Measurements from ENCODE around the gene NCBP2L. TPM values are rescaled to one million over a fixed set of nuclear protein-coding genes. Genes with fewer than 3 reads are reported as not detected.

Gene NCBP2L
- total RNA-seq, 1 donor from 2014 or later = not detected

DNA sequence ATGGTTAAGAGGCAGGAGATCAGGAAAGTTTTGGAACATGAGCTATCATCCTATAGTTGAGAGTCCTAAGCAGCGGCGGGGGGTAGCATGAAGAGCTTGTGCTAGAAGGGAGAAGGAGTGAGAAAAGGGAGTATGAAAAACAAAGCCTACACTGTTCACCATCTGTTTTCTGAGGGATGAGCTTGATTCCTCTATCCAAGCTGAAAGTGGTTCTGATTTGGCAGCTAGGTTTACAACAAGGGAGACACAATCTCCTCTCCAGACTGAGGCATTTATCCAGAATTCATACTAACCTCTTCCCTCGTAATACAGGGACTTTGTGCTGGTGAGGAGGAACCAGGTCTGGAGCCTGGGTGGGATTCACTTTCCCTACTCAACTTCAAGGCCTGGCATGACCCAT is 25.5 kb upstream of the NCBP2L start:
- DNase-seq (ENCODE audit: low spot score) = no peak

DNA sequence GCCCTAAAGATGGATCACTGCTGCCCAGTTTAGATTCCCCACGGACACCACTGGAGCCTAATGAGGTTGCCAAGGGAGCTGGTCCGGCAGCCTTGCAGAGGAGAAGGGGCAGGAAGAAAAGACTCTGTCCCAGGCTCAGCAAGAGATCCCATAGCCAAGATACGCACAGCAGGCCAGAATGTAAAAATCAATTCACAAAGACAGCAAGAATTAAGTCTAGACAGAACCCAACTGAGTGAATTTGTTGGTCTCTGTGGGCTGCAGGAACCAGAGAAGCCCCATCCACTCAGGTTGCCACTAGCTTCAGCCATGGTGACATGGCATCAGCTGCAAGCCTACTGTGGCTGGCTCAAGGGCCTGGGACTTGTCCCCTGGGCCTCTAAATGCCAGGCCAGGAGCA is 24.8 kb upstream of the NCBP2L start:
- no peak for DNase-seq (ENCODE audit: low spot score)

DNA sequence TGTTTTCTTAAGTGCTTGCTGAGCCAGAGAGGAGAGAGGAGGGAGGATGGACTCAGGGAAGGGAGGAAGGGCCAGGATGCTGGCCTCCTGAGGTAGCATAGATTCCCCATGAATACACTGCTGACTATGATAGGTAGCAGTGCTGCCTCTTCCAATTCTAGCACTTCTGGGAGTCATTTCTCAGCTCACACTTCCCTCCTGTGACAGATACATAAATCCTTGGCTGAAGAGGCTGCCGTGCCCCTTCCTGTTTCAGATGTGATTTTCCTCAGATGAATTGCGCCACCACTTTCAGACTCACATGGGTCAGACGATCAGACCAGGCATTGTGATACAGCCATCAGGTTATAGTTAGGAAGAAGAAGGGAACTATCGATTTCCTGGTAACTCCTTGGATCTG is 24.3 kb upstream of the NCBP2L start:
- DNase-seq (ENCODE audit: low spot score) = no peak

GRCh38 chrX:107755721-107756120 is 21.8 kb upstream of the NCBP2L start:
- DNase-seq (ENCODE audit: low spot score) = no peak

DNA sequence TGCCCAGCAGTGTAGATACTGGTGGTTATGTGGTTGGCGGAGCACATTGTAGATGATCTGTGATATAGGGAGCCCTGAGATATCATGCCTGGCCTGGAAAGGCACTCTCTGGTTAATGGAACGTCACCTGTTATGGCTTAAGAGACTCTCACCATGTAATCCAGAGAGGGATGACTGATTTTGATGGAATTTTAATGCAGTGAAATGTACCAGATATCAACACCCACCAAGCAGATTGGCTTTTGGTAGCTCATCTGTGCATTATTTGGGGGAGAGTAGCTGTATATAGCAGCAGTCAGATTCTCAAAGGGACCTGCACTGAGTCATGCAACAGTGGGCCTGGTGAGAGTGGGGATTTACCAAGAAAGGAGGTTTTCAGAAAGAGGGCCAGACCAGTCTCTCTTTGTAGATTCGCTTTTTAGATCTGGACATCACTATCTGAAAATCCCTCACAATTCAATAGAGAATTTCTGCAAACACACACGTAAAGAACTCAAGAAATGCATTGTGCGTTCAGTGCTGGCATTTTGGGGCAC is 19.2 kb upstream of the NCBP2L start:
- DNase-seq (ENCODE audit: low spot score) = no peak

- DNase-seq (ENCODE audit: low spot score) = peak; percentile 16
These were observed 17.0 kb upstream of the NCBP2L start for GRCh38 chrX:107760304-107761077.

DNA sequence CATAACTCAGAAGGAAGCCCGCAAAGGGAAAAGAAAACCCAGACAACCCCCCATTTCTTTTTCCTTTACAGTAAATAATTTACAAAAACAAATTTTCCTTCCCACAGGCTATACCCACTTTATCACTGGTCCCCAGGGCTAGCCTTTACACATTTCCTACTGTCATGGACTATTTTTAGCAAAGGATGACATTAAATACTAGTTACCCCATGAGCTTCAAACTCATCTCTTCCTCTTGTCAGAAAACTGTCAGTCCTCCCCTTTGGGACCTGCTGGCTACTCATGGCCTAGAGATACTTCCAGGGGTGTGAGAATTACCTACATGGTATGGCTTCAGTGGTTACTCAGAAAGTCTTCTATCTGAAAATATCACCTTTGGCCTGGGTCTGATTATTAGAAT is 13.9 kb upstream of the NCBP2L start:
- no peak for DNase-seq (ENCODE audit: low spot score)

- DNase-seq (ENCODE audit: low spot score) = peak; percentile 76
These were observed 12.5 kb upstream of the NCBP2L start for GRCh38 chrX:107764845-107765608.

DNA sequence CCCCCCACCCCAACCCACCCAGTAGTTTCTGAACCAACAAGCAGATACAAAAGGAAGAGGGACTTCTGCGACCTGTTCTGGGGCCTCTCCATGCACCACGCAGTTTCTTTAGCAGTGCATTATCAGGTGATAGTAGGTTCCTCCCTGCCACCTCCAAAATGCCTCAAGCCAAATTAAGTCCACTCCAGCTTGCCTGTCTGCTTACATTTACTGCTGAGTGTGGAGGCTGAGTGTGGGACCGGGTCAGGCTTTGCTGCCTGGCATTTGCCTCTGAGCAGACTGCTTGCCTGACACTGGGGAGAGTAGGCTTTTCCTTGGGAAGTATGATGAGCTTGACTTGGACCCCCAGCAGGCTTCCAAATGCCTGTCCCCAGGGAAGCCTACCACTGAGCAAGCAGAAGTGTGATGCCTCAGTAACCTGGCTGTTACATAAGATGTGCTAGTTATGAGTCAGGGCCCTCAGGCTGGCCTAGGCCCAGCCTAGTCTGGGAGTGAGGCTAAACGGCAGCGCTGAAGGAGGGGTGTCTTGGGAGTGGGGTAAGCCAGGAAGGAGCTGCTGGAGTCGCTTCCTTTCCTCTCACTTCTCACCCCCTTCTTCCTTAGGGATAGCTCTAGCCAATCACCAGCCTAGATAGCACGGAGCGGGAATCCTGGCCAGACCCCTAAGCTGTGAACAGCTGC is 10.9 kb upstream of the NCBP2L start:
- DNase-seq (ENCODE audit: low spot score) = peak; percentile 87

- DNase-seq (ENCODE audit: low spot score) = peak; percentile 49
These were observed 9.5 kb upstream of the NCBP2L start for GRCh38 chrX:107768051-107768450.

GRCh38 chrX:107769581-107770317 is 7.8 kb upstream of the NCBP2L start:
- peak; percentile 28 for DNase-seq (ENCODE audit: low spot score)

DNA sequence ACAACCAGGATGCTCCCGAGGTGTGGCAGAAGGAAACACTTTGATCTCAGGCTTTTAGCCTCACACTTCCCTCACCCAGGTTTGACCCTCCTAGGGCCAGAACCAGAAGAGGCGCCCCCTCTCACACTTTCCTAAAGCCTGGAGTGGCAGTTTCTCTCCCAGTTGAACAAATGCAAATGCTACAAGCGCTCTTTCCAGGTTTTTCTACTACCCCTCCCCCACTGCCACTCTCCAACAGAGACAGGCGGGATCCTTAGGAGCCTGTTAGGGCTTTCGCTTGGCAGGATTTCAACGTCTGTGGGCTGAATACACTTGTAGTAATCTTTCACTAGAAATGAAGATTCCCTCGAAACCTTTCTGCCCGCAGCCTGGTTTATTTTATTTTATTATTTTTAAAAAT is 4.3 kb upstream of the NCBP2L start:
- DNase-seq (ENCODE audit: low spot score) = peak; percentile 43

GRCh38 chrX:107773906-107774435 is 3.6 kb upstream of the NCBP2L start:
- DNase-seq (ENCODE audit: low spot score) = peak; percentile 24

GRCh38 chrX:107775000-107775733 is 2.4 kb upstream of the NCBP2L start:
- DNase-seq (ENCODE audit: low spot score) = no peak

DNA sequence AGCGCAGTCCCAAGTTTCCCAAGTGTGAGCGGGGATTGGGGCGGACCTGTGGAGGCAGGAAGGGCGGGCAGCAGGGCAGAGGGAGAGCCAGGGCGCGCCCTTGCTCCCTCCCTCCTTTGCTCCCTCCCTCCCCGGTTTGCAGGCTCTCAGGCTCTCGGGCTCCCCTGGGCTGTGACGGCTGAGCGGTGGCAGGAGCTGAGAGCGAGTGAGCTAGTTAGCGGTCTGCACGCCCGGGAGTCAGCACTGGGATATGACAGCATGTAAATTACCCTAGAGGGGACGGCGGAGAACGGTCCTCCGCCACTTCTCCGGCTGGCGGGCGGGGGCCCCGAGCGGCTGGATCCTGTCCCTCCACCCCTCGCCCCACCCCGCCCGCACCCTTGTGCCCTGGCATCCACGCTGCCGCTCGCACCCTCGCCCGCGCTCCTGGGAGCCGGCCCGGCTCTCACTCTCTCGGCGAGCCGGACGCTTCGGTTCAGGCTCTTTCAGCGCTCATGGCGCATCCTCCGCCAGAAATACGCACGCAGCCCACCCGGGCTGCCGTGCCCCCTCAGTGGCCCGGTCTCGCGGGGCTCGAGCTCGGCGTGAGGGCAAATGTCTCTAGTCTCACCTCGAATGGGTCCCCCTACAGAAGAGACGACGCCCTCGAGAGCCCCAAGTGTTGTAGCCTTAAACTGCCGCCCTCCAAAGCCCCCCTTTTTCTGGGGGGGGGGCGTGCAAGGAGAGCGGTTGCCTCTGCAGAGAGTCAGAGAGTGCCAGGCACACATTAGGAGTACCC is 1.6 kb upstream of the NCBP2L start, which contains the start of gene TSC22D3:
TSC22D3 (minus strand) TSS at position 54 of the 778 bp plus-strand sequence. CDS start 368 bp downstream, outside the sequence.
- DNase-seq (ENCODE audit: low spot score) = no peak

DNA sequence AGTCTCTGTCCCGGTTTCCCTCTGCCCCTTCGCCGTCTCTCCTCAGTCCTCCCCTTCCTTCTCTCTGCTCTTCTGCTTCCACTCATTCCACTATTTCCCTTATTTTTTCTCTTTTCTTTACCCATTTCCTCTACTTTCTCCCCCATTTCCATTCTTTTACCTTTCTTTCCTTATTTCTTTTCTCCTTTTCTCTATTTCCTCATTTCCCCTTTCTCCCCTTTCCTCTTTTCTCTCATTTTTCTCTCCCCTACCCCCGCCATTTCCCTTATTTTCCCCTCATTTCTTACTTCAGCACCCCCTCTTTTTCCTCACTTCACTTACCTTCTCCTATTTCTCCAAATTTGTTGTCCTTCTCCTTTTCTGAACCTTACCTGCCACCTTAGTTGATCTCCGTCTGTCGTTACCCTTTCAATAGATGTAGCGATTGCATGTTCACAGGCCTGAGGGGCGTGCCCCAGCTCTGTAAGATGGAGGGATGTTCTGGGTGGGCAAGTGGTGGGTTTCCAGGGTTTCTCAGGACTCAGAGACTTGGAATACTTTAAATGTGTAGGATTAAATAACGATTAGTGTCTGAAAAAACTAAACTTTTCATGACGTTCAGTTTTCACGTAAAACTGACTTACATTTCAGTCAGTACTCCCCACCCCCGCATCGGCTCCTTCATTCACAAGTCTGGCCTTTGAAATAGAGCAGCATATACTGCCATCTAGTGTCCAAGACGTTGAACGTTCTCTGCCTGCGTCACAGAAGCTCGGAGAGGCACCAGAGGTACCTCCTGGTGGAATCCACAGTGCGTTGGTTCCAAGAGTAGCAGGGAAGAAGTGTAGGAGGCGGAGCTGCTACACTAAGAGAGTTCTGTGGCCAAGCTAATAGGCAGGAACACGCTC is 641 bp upstream of the NCBP2L start:
- DNase-seq (ENCODE audit: low spot score) = no peak

GRCh38 chrX:107780525-107780924 is 3.0 kb downstream of the NCBP2L start:
- DNase-seq (ENCODE audit: low spot score) = peak; percentile 59

DNA sequence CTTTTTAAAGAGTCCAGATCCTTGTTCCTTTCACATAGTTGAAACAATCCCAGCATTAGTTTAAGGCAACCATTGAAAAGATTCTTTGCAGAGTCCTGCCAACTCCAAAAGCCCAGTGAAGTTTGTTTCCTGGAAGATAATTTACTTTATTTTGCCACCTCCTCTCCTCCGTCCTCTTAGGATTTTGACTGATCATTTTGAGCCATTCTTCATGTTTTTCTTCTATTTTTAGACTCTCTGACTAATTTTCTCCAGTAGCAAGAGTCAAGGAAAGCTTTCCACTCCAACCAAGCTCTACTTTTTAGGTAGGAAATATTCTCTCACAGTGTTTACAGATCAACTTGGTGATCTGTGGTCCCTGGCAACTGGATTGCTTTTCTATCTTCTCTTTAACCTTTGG is 10.3 kb downstream of the NCBP2L start:
- DNase-seq (ENCODE audit: low spot score) = no peak
